NCI-H748 (cell line): ENCODE results near the gene VWA8.
A peak's percentile ranks its signal among the peaks of the same experiment; 100 is the strongest.
"Not testable (repeated sequence)": the region's sequence is repeated elsewhere in the genome, so short reads cannot be mapped to it uniquely, and the experiment has no call there.

Source experiments
- DNase-seq: peaks from one replicate; lab custom pipeline; 2025; ENCODE audit not compliant: unreplicated experiment; lab: John Stamatoyannopoulos, UW

The VWA8 gene

GRCh38 chr13:41969072-41969471 lies 8.2 kb upstream of the VWA8 start:
- DNase-seq, result no peak

DNA sequence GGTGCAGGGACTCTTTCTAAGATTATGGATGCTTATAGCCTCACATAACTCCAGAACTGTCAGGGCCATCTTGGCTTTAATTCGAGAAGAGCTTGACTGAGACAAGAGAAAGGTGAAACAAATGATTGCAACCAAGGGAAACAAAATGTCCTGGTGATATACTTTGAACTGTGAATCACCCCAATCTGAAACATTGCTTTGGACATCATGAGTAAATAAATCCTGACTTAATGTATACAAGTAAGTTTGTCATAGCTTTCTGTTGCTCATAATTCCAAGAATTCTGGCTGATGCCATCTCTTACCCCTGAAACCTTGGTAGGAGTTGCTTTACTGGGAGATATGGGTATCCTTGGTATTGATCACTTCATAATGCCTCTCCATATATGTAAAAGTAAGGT lies 5.8 kb upstream of the VWA8 start:
- DNase-seq, result no peak

GRCh38 chr13:41962994-41963393 lies 2.1 kb upstream of the VWA8 start:
- no peak for DNase-seq

DNA sequence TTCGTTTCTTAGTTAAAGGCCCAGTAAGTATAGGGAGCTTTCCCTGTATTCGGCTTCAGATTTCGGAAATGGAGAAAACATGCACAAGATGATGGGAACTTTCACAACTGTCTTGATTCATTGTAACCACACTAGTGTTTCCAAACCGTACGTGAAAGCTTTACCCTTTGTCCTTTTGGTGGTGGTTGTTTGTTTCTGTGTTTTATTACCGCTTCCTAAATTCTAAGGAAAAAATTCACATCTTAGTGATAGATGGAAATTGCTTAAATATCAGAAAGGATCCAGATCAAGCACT lies 504 bp upstream of the VWA8 start:
- DNase-seq, result no peak

- peak; percentile 40 for DNase-seq
These were observed 685 bp downstream of the VWA8 start for GRCh38 chr13:41960211-41960636.

DNA sequence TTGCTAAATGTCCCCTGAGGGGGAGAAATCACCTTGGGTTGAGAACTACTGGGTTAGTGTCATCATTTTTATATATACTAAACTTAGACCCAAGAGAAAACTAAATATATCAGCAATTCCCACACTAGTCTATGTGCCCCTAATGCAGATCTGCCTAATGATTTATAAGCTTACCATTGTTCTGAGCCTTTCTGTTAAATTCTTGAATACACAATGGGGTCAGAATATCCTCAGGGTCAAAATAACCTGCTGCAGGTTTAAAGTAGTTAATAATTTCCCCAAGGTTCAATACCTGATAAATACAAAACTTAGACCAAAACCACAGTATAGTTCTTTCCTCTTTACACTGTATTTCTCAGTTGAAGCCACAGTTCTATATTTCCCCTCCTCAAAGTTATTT lies 4.6 kb downstream of the VWA8 start:
- DNase-seq, result no peak

DNA sequence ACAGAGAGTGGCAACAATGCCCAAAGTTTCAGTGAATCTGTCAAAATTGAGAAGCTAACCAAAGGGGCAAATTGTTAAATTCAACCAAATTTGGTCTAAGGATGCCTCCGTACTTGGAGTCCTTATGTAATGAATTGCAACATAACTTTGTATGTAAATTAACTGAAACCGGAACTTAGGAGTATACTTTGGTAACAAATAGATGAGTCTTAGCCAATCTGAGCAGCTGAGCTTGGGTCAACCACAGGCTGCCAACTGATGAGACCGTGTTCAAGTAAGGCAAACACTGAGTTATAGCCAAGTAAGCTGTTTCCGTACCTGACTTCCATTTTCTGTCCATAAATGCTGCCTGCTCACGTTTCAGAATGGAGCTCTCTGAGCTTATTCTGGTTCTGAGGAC lies 5.3 kb downstream of the VWA8 start:
- DNase-seq, result no peak

- DNase-seq, result no peak
These were observed 6.7 kb downstream of the VWA8 start for GRCh38 chr13:41954226-41954625.

GRCh38 chr13:41952749-41953148 lies 8.2 kb downstream of the VWA8 start:
- DNase-seq, result no peak

DNA sequence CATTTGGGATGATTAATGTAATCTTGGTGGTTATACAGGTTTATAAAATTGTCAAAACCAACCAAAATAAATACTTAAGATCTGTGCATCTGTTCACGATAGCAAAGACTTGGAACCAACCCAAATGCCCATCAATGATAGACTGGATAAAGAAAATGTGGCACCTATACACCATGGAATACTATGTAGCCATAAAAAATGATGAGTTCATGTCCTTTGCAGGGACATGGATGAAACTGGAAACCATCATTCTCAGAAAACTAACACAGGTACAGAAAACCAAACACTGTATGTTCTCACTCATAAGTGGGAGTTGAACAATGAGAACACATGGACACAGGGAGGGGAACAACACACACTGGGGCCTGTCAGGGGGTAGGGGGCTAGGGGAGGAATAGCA lies 11.8 kb downstream of the VWA8 start:
- not testable (repeated sequence) for DNase-seq

DNA sequence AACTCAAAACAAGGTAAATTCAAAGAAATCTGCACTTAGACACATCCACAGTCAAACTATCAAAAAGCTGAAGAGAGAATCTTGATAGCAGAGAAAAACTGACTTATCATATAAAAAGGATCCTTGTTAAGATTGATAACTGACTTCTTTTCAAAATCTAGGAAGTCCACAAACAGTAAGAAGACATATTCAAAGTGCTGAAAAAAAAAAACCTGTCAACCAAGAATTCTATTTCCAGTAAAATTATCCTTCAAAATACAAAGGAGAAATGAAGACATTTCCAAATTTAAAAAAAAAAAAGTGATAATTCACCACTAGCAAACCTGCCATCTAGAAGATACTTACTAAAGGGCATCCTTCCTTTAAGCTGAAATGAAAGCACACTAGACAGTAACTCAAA lies 15.0 kb downstream of the VWA8 start:
- DNase-seq, result no peak

- no peak for DNase-seq
These were observed 16.1 kb downstream of the VWA8 start for GRCh38 chr13:41944635-41945397.

- no peak for DNase-seq
These were observed 16.7 kb downstream of the VWA8 start for GRCh38 chr13:41944229-41944628.

GRCh38 chr13:41942462-41943094 lies 18.3 kb downstream of the VWA8 start:
- DNase-seq, result no peak

DNA sequence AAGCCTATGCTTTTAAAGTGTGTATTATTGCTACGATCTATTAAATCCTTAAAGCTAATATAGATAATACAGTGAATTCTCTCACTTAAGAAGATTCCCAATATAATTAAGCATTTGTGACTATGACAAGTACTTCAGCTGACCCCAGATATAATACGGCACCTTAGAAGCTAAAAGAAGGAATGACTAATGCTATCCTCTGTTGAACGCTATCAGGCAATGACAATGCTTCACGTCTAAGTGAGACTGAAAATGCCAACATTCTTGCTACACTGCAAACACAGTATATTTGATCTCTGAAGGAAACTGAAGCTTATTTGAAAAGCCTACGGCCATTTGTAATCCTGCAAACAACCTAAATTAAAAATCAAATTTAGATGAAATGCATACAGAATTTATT lies 19.7 kb downstream of the VWA8 start:
- no peak for DNase-seq

DNA sequence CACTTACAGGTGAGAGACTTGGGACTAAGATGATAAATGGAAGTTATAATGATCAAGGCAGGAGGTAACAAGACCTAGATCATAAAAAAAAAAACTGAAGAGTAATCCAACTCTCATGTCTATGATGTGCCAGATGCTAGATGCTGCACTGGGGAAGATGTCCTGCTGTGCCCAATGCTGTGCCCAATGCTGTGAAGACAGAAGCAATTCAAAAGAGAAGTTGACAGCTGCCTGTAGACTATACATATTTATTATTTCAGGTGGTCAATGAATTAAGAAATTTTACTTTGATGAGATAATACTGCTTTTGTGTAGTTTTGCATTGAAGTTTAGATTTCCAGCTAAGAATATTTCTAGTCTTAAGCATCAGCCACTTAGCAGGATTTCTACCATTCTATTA lies 21.5 kb downstream of the VWA8 start:
- DNase-seq, result no peak

DNA sequence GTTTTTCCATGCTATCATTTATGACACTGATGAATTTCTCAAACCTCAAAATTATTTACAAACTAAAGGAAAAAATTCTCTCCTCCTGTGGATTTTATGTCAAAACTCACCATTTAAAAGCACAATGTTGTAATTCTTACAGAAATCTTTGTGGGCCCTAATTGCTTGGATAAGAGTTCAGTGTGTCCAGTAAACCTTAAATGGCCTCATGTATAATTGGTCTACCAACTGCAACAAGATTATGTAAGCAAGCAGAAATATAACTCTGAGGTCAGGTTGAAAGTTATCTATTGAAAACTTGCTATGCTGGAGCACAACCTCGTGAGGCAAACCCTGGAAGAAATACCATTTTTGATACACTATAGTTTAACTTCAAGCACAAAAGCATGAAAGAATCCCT lies 22.0 kb downstream of the VWA8 start:
- DNase-seq, result no peak

DNA sequence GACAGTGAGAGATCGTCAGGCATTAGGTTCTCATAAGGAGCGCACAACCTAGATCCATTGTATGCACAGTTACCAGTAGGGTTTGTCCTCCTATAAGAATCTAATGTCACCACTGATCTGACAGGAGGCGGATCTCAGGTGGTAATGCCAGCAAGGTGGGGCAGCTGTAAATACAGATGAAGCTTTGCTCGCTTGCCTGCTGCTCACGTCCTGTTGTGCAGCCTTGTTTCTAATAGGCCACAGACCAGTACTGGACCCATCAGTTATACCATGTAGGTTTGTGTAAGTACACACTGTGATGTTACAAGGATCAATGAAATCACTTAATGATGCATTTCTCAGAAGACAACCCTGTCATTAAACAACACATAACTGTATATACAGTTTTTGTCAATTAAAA lies 23.5 kb downstream of the VWA8 start:
- DNase-seq, result no peak

GRCh38 chr13:41935501-41935900 lies 25.4 kb downstream of the VWA8 start:
- no peak for DNase-seq

DNA sequence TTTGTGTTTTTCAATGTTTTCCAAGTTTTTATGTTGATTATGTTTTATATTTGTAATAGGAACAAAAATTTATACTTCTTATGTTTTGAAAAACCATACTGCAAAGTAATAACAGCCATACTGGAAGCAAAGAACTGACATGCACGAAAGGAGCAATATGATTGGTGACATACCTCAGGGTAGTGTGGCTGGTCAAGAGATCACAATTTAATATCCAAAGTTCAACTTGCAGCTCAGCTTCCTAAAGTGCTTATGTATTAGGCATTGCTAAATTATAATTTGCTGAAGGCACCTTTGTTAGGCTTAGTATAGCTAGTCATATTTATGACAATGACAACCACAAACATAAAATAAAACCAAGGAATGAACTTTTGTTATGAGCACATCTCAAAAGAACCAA lies 25.9 kb downstream of the VWA8 start:
- DNase-seq, result no peak

- no peak for DNase-seq
These were observed 26.8 kb downstream of the VWA8 start for GRCh38 chr13:41934120-41934519.

DNA sequence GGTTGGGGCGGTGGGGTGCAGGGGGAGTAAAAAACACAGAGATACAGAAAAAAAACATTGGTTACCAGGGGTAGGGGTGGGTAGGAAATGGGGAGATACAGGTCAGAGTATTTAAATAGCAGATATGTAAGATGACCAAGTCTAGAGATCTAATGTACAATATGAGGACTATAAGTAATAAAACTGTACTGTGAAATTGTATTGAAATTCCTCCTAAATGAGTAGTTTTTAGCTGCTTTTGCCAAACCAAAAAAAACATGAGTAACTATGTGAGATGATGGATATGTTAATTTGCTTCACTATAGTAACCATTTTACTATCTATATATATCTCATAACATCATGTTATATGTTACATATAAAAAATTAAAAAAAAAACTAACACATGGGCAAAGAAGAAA lies 29.6 kb downstream of the VWA8 start:
- DNase-seq, result no peak

GRCh38 chr13:41930154-41930553 lies 30.8 kb downstream of the VWA8 start:
- no peak for DNase-seq
